Tibial nerve (tissue), 4 donors: Measurements from ENCODE around the gene VWA3A.

Experiments
- CTCF ChIP-seq, 5 experiments: fragments of 200-600 bp in 3 of 5; fragments of 450-650 bp in 2 of 5; sonication (generic) in 3 of 5; IDR thresholded peaks; one replicate each; pipeline ENCODE4 v1.5.1; 2016 to 2019; ENCODE audit warnings: antibody characterized with exemption in 5 of 5, mild to moderate bottlenecking in 3 of 5, moderate library complexity in 2 of 5
- EP300 ChIP-seq, 2 donors: sonication (generic); formaldehyde crosslinking; IDR thresholded peaks; one replicate each; pipeline ENCODE4 v1.6.1; 2017; ENCODE audit warnings: antibody characterized with exemption in 2 of 2, mild to moderate bottlenecking in 1 of 2
- POLR2A ChIP-seq, 2 donors: fragments of 450-650 bp; IDR thresholded peaks; one replicate each; pipeline ENCODE4 v1.6.1; 2017; ENCODE audit warnings: antibody characterized with exemption in 2 of 2, mild to moderate bottlenecking in 2 of 2, moderate library complexity in 2 of 2

- TF ChIP-seq POLR2A (IDR thresholded peaks at IDR 0.05): no peak
- TF ChIP-seq CTCF (IDR thresholded peaks at IDR 0.05): no peak
- TF ChIP-seq EP300 (IDR thresholded peaks at IDR 0.05): no peak
These were observed 41.4 kb upstream of the VWA3A start for GRCh38 chr16:22050963-22051362.
